AG09309 (cell line): ENCODE measurements around the gene TCEA2.

Source experiments
- DNase-seq: peaks from one replicate; pipeline ENCODE4 v3.0.0-alpha.2; 2010; ENCODE audit warnings: low read depth
- H3K4me3 ChIP-seq: 2 replicates; pipeline ENCODE4 v1.5.1; 2011; ENCODE audit warnings: mild to moderate bottlenecking, low read depth, low read length, moderate library complexity; ENCODE audit not compliant: control insufficient read depth
- CTCF ChIP-seq: IDR thresholded peaks from 2 replicates; pipeline ENCODE4 v1.5.1; 2011; ENCODE audit warnings: mild to moderate bottlenecking, low read depth, low read length, inconsistent platforms; ENCODE audit not compliant: insufficient read depth, control insufficient read depth; ENCODE audit errors: missing control alignments

Gene TCEA2

GRCh38 chr20:64067005-64067632 is 4.1 kb downstream of the TCEA2 start:
- no peak for TF ChIP-seq CTCF
- no peak for DNase-seq
- no peak overlapping the region for H3K4me3 ChIP-seq

- DNase-seq: no peak
- TF ChIP-seq CTCF: no peak
- no peak overlapping the region for H3K4me3 ChIP-seq
These were observed 4.8 kb downstream of the TCEA2 start for GRCh38 chr20:64067733-64068307.

GRCh38 chr20:64068386-64069208 is 5.6 kb downstream of the TCEA2 start:
- TF ChIP-seq CTCF: no peak
- DNase-seq: no peak
- no peak overlapping the region for H3K4me3 ChIP-seq

- DNase-seq: no peak
- no peak for TF ChIP-seq CTCF
- H3K4me3 ChIP-seq: no peak overlapping the region
These were observed 6.2 kb downstream of the TCEA2 start for GRCh38 chr20:64069209-64069613.

- peak; percentile 77 for TF ChIP-seq CTCF
- H3K4me3 ChIP-seq: no peak overlapping the region
- DNase-seq: no peak
These were observed 6.7 kb downstream of the TCEA2 start for GRCh38 chr20:64069614-64070243.

GRCh38 chr20:64070244-64070993 is 7.4 kb downstream of the TCEA2 start:
- no peak for DNase-seq
- TF ChIP-seq CTCF: no peak
- no peak overlapping the region for H3K4me3 ChIP-seq
